K562 (cell line): ENCODE data around the gene GIPC3. TPM values are rescaled to one million over a fixed set of nuclear protein-coding genes. Genes with fewer than 3 reads are reported as not detected.

ENCODE experiments used
- ARID3A ChIP-seq: IDR thresholded peaks from 2 replicates; pipeline ENCODE4 v1.6.1; 2012; ENCODE audit warnings: low read depth, low read length, improper control_type of control experiment, borderline replicate concordance
- BRD4 ChIP-seq: fragments of 200-600 bp; sonication (generic); IDR thresholded peaks from 2 replicates; pipeline ENCODE4 v1.6.1; 2017; ENCODE audit warnings: inconsistent platforms
- CHCHD3 ChIP-seq: fragments of 250-450 bp; sonication (Bioruptor Pico); IDR thresholded peaks from 2 replicates; pipeline ENCODE4 v2.1.2; 2022; ENCODE audit warnings: mild to moderate bottlenecking
- CXXC5 ChIP-seq: fragments of 250-450 bp; sonication (Bioruptor Pico); IDR thresholded peaks from 2 replicates; pipeline ENCODE4 v1.8.0; 2022; ENCODE audit warnings: inconsistent platforms, mild to moderate bottlenecking, moderate library complexity
- FIP1L1 ChIP-seq: fragments of 200-400 bp; formaldehyde crosslinking; IDR thresholded peaks from 2 replicates; pipeline ENCODE4 v1.6.1; 2018; ENCODE audit warnings: mild to moderate bottlenecking, low read depth, low read length; ENCODE audit not compliant: poor library complexity, severe bottlenecking
- FUS ChIP-seq: fragments of 200-400 bp; formaldehyde crosslinking; optimal IDR thresholded peaks from 2 replicates; pipeline ENCODE3; 2017; ENCODE audit warnings: low read depth, low read length
- HMG20B ChIP-seq: fragments of 250-450 bp; sonication (Bioruptor Pico); IDR thresholded peaks from 2 replicates; pipeline ENCODE4 v1.5.0; 2021; ENCODE audit warnings: mild to moderate bottlenecking
- HNRNPLL ChIP-seq: fragments of 200-400 bp; formaldehyde crosslinking; IDR thresholded peaks from 2 replicates; pipeline ENCODE4 v1.6.1; 2017; ENCODE audit warnings: low read length, low read depth, mild to moderate bottlenecking; ENCODE audit not compliant: poor library complexity, severe bottlenecking
- IFI16 ChIP-seq: fragments of 250-450 bp; sonication (Bioruptor Pico); IDR thresholded peaks from 2 replicates; pipeline ENCODE4 v2.1.2; 2022; ENCODE audit warnings: mild to moderate bottlenecking, inconsistent platforms
- MAZ ChIP-seq, 2 experiments: fragments of 450-650 bp in 1 of 2; sonication (generic) in 1 of 2; formaldehyde crosslinking; IDR thresholded peaks in 1 of 2; conservative IDR thresholded peaks in 1 of 2; 2 replicates each; pipeline versions ENCODE4 v1.4.0 to v1.5.0; 2020; ENCODE audit warnings: mild to moderate bottlenecking in 1 of 2, missing genetic modification reagents in 1 of 2
- NCOA1 ChIP-seq: fragments of 450-650 bp; IDR thresholded peaks from 2 replicates; pipeline ENCODE4 v1.6.1; 2016; ENCODE audit warnings: low read depth
- POLR2A ChIP-seq: fragments of 450-650 bp; conservative IDR thresholded peaks from 2 replicates; pipeline ENCODE4 v1.6.1; 2016
- RFX5 ChIP-seq: IDR thresholded peaks from 2 replicates; pipeline ENCODE4 v1.6.1; 2011; ENCODE audit warnings: low read depth, mild to moderate bottlenecking, improper control_type of control experiment, low read length
- SMAD3 ChIP-seq: fragments of 450-650 bp; formaldehyde crosslinking; conservative IDR thresholded peaks from 2 replicates; pipeline ENCODE4 v1.4.0; 2020; ENCODE audit warnings: mild to moderate bottlenecking
- SPI1 ChIP-seq: IDR thresholded peaks from 2 replicates; pipeline ENCODE4 v1.6.1; 2011; ENCODE audit warnings: low read depth, low read length, control low read depth, borderline replicate concordance
- SUPT5H ChIP-seq: fragments of 450-650 bp; IDR thresholded peaks from 2 replicates; pipeline ENCODE4 v1.6.1; 2016
- TARDBP ChIP-seq: fragments of 450-650 bp; IDR thresholded peaks from 2 replicates; pipeline ENCODE4 v1.6.1; 2016
- TCF7 ChIP-seq: sonication (generic); IDR thresholded peaks from 2 replicates; pipeline ENCODE4 v1.6.1; 2016; ENCODE audit warnings: antibody characterized with exemption, borderline replicate concordance
- THRB ChIP-seq: fragments of 450-650 bp; formaldehyde crosslinking; conservative IDR thresholded peaks from 2 replicates; pipeline ENCODE4 v1.4.0; 2022; ENCODE audit warnings: mild to moderate bottlenecking, missing genetic modification characterization
- ZFP36 ChIP-seq: fragments of 150-350 bp; IDR thresholded peaks from 2 replicates; pipeline ENCODE4 v1.6.1; 2018; ENCODE audit warnings: low read length, low read depth; ENCODE audit not compliant: partially characterized antibody
- ZKSCAN8 ChIP-seq: fragments of 200-800 bp; sonication (Bioruptor generic); IDR thresholded peaks from 2 replicates; pipeline ENCODE4 v1.6.1; 2016; ENCODE audit warnings: missing genetic modification characterization, missing compliant biosample characterization
- ZNF175 ChIP-seq: fragments of 200-800 bp; sonication (Bioruptor generic); IDR thresholded peaks from 2 replicates; pipeline ENCODE4 v1.6.1; 2016; ENCODE audit warnings: low read depth, mild to moderate bottlenecking, missing genetic modification characterization, missing compliant biosample characterization
- ZNF324 ChIP-seq: fragments of 250-450 bp; sonication (Bioruptor Pico); IDR thresholded peaks from 2 replicates; pipeline ENCODE4 v1.4.0; 2020; ENCODE audit warnings: mild to moderate bottlenecking
- ZNF408 ChIP-seq: fragments of 250-450 bp; sonication (Bioruptor Pico); IDR thresholded peaks from 2 replicates; pipeline ENCODE4 v1.4.0; 2020; ENCODE audit warnings: low read depth, mild to moderate bottlenecking, moderate library complexity
- ZNF507 ChIP-seq: conservative IDR thresholded peaks from 2 replicates; pipeline ENCODE4 v1.6.1; 2017; ENCODE audit warnings: missing genetic modification characterization, missing compliant biosample characterization
- ZNF551 ChIP-seq: fragments of 250-450 bp; sonication (Bioruptor Pico); IDR thresholded peaks from 2 replicates; pipeline ENCODE4 v1.5.0; 2021; ENCODE audit warnings: mild to moderate bottlenecking, moderate library complexity
- polyA plus RNA-seq, 8 experiments: library from polyadenylated mRNA; depleted of rRNA in 4 of 8; stranded (reverse) in 5 of 8; unstranded in 3 of 8; fragments of >200 nt; fragmentation: Nextera tagmentation in 2 of 8; fragmentation: Illumina TruSeq in 1 of 8; extraction: Ambion mirVana in 2 of 8; extraction: Trizol in 1 of 8; gene quantifications; 2 replicates each; pipeline versions ENCODE4 v1.2.1 to v1.2.3, GENCODE V29; 2011 to 2014; ENCODE audit warnings: inconsistent platforms in 1 of 8, missing spikeins in 1 of 8
- total RNA-seq, 7 experiments: library from RNA; depleted of rRNA in 6 of 7; stranded (reverse); fragments of >200 nt in 6 of 7; fragmentation: Illumina TruSeq in 2 of 7; extraction: Trizol in 2 of 7; gene quantifications; 2 replicates each; pipeline versions ENCODE4 v1.2.1 to v1.2.3, GENCODE V29; 2011 to 2021; ENCODE audit warnings: low replicate concordance in 1 of 7

The GIPC3 gene
- total and polyA plus RNA-seq, 9 of the 15 experiments (the other 6 are each of a cell fraction or from before 2014, with no cell fraction given) = 0.03 to 3.6 (median 1.5) TPM; not detected in 1

- TF ChIP-seq ARID3A (no peak), NCOA1 (no peak), RFX5 (no peak), SPI1 (no peak), ZNF551 (no peak), SMAD3 (CRISPR knock-in tag) (no peak), CXXC5 (CRISPR knock-in tag) (peak; percentile 19; the same call in 1 of the 2 replicates), ZNF507 (tag) (no peak), ZFP36 (no peak), BRD4 (no peak), HNRNPLL (no peak), ZNF408 (CRISPR knock-in tag) (no peak), MAZ (CRISPR knock-in tag; conservative IDR thresholded peaks at IDR 0.05 in 1 of 2, IDR thresholded peaks at IDR 0.05 in 1 of 2) (no peak), IFI16 (CRISPR knock-in tag) (no peak), FIP1L1 (peak; percentile 54), HMG20B (CRISPR knock-in tag) (no peak), ZKSCAN8 (CRISPR knock-in tag) (no peak), THRB (CRISPR knock-in tag) (0 out of 2 replicates have a peak, but pooled peaks have one; percentile 25), CHCHD3 (CRISPR knock-in tag) (no peak), ZNF175 (CRISPR knock-in tag) (no peak), TARDBP (no peak), ZNF324 (CRISPR knock-in tag) (no peak), SUPT5H (peak; percentile 25; the same call in 1 of the 2 replicates), TCF7 (no peak), POLR2A (no peak; the same call in 1 of the 2 replicates), FUS (no peak)
These were observed 8.4 kb upstream of the GIPC3 start (continued) for GRCh38 chr19:3576696-3577443.
